NCI-H69 (cell line): ENCODE measurements around the gene WWC1.

ENCODE experiments used
- DNase-seq: peaks from one replicate; lab custom pipeline; 2025; lab: John Stamatoyannopoulos, UW

WWC1 gene

DNA sequence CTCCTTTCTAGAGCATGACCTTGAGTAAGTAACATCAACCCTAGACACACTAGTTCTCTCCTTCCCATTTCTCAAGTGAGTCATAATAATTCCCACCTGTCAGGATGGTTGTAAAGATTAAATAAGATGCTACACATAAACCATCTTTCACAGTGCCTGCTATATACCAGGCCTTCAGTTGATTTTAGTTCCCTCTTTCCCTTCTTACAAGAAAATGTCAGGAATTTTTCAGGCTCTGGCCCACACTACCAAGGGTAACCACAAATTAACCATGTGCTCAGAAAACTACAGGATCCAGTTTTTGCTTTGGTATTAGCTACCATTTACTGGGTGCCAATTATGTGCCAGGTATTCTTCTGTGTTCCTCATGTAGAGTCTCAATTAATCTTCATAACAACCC, 152.1 kb downstream of the WWC1 start:
- no peak for DNase-seq

DNA sequence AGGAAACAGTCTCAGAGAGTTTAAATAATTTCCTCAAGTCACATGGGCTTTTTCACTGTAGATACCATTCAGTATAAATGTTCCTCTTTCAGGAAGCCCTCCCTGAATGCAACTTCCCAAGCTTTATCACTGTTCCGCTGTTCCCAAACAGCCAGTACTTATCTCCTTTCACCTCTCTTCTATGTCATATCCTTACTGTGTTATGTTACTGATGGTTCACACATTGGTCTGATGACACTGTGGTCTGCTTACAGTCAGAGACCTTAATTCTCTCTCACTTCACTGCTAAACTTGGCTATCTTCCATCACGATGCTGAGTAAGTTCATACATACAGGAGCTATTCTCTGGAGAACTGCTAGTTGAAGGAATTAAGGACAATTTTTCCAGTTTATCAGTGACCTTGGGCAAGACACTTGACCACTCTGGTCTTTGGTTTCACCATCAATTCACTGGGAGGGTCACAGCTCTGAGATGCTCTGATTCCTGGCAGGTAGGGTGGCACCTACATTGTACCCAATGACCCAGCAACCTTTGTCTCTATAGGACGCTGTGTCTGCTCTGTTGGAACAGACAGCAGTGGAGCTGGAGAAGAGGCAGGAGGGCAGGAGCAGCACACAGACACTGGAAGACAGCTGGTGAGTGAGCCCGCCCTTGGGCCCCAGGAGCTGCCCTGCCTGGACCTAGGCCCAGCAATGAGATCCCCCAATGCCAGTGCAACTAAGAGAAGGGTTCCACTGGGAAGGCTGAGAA, 152.7 kb downstream of the WWC1 start:
- DNase-seq = no peak

- peak; percentile 6 for DNase-seq
These were observed 155.7 kb downstream of the WWC1 start for GRCh38 chr5:168446983-168447619.

- no peak for DNase-seq
These were observed 156.4 kb downstream of the WWC1 start for GRCh38 chr5:168447808-168448207.

- DNase-seq = no peak
These were observed 157.7 kb downstream of the WWC1 start for GRCh38 chr5:168449166-168449565.

DNA sequence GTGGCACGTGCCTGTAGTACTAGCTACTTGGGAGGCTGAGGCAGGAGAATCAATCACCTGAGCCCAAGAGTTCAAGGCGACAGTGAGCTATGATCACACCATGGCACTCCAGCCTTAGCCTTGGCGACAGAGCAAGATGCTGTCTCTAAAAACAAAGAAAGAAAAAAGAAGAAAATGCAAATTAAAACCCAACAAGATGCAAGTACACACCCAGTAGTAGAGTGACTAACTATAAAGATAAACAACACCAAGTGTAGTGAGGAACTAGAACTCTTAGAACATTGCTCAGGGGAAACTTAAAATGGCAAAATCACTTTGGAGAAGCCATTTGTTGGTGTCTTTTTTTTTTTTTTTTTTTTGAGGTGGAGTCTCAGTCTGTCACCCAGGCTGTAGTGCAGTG, 160.1 kb downstream of the WWC1 start:
- DNase-seq = no peak

- no peak for DNase-seq
These were observed 163.8 kb downstream of the WWC1 start for GRCh38 chr5:168455201-168455600.

DNA sequence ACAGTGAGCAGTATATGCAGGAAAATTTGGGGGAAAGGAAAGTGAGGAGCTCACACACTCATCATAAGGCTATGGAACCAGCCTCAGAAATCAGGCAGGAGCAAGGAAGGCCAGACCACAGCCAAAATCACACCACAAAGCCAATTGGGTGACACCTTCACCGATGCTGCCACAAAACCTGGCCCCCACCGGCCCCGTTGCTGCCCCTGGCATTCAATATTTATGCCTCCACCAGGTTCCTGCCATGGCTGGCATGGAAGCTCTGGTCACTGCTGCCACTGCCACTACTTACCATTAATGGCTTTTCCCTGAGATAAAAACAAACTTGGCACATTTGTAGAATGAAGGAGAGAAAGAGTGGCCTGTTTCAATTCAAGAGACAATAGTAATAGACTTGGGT, 166.1 kb downstream of the WWC1 start:
- DNase-seq = no peak

GRCh38 chr5:168460606-168461005, 169.2 kb downstream of the WWC1 start:
- no peak for DNase-seq

GRCh38 chr5:168463081-168463480, 171.6 kb downstream of the WWC1 start:
- DNase-seq = no peak

DNA sequence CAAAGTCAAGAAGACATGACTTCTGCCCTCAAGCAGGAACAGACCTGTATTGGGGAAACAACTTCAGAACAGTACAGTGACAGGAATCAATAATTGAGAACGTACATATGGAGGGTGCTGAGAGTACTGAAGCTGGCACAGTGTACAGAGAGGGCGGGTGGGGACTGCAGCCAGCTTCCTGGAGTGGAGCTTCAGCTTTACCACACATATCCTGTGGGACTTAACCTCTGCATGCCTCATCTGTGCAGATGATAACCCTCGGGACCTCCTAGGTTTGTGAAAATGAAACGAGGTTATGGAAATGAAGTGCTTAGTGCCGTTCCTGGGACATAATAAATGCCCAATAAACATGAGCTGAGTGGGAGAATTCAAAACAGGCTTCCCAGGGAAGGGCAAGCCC, 172.8 kb downstream of the WWC1 start:
- no peak for DNase-seq

- DNase-seq = no peak
These were observed 173.2 kb downstream of the WWC1 start for GRCh38 chr5:168464641-168465040.

DNA sequence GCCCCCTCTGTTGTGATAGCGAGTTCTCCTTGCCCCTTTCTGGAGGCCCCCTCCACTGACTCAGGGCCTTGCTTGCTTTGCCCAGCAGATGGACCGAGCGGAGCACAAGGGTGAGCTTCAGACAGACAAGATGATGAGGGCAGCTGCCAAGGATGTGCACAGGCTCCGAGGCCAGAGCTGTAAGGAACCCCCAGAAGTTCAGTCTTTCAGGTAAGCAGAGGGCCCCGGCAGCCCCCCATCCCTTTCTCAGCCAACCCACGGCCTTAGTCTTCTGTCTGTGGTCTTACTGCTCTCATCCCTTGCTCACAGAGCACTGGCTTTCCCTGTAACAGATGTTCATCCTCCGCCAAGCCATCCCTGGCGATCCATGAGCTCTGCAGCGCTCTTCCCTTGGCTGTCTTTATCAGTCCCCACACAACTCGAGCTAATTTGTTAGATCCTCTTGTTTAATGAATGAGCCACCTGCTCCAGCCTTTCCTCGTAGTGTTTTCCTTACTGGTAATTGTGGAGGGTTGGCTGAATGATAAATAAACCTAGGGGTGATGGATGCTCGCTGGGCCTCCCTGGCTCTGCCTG, 176.4 kb downstream of the WWC1 start:
- peak; percentile 26 for DNase-seq

- no peak for DNase-seq
These were observed 177.4 kb downstream of the WWC1 start for GRCh38 chr5:168468836-168469235.

- no peak for DNase-seq
These were observed 178.4 kb downstream of the WWC1 start for GRCh38 chr5:168469816-168470215.

DNA sequence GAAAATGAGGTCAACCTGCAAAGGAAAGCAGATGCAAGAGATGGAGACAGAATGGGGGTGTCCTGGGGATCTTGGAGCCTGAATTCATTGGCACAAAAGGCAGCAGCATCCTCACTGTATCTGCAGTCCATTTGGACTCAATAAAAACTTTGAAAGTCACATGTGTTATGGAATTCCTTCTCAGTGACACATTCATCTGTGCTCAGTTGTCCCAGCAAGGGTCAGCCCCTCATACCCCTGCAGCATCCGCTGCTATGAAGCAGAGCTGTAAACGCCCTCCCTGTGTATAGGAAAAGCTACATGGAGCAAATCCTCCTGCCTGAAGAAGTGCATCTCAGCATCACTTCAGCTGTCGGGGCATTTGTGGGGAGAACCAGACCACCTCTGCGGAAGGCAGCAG, 180.3 kb downstream of the WWC1 start:
- no peak for DNase-seq

GRCh38 chr5:168472329-168472728, 180.9 kb downstream of the WWC1 start:
- no peak for DNase-seq

DNA sequence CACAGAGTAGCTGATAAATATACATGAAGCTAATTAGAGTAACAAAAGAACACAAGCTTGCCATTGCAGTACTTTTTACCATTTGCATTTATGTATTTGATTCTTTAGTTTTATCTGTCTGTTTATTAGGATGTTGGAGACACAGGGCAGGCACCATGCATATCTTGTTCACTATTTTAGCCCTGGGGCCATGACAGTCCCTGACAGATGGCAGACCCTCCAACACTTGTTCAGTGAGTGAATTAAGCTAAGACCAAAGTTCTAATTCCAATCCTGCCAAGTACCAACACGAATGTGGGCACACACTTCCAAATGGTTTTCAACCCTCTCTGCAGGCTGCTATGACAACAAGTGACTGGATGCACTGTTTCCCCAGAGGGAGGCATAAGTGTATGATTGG, 182.9 kb downstream of the WWC1 start:
- no peak for DNase-seq

DNA sequence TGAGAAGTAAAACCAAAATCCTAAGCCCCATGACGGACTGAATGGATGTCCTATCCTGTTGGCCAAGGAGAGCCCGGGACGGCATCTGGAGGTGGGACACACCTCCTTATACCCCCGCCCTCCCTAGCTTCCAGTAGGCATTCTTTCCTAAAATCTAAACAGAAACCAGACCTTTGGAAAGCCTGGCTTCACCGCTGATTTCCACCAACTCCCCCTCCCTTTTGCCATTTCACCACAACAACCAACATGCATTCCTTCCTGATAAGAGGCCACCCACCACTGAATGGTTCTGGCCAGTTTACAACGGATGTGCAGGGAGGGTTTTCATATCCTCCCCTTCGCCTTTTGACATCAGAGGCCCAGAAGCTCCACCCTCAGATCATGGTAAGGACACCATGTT, 185.6 kb downstream of the WWC1 start:
- DNase-seq = no peak

DNA sequence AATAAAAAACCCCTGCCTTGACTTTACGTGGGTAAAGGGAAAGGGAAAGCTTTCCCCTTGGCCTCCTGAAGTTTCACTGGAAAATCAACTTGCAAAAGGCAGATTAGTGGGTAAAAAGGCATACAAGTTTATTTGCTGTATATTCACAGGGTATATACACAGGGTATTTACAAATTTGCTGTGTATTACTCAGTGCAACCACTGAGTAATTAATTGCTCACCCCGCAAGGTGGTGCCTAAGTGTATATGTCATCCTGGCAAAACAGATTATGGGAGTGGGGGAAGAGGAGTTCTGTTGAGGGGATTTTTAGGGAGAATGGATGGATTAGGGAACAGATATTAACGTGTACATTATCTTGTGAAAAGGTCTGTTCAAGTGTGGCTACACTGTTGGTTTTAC, 187.7 kb downstream of the WWC1 start:
- no peak for DNase-seq

GRCh38 chr5:168480601-168481000, 189.2 kb downstream of the WWC1 start:
- DNase-seq = no peak

GRCh38 chr5:168481330-168481788, 189.9 kb downstream of the WWC1 start:
- no peak for DNase-seq

GRCh38 chr5:168482361-168482760, 190.9 kb downstream of the WWC1 start:
- DNase-seq = no peak
